Ureter (tissue), 1 donor: ENCODE data around the gene MAP3K15. TPM values are rescaled to one million over a fixed set of nuclear protein-coding genes. Genes with fewer than 3 reads are reported as not detected.
"Not testable (repeated sequence)": the region's sequence is repeated elsewhere in the genome, so short reads cannot be mapped to it uniquely, and the experiment has no call there.

ENCODE experiments used
- DNase-seq: peaks from one replicate; pipeline ENCODE4 v3.0.0-alpha.2; 2020; ENCODE audit warnings: low spot score
- total RNA-seq: library from RNA; stranded (reverse); gene quantifications from one replicate; pipeline ENCODE4 v1.2.4, GENCODE V29; 2023
- donor health status: DM: yes; HTN: yes; CAD: no.

The MAP3K15 gene
- total RNA-seq, 1 donor from 2014 or later, result not detected

GRCh38 chrX:19540076-19540475 is 24.8 kb upstream of the MAP3K15 start:
- DNase-seq, result no peak

GRCh38 chrX:19539665-19540064 is 24.4 kb upstream of the MAP3K15 start:
- DNase-seq, result no peak

- no peak for DNase-seq
These were observed 20.2 kb upstream of the MAP3K15 start for GRCh38 chrX:19535476-19535875.

- no peak for DNase-seq
These were observed 17.4 kb upstream of the MAP3K15 start for GRCh38 chrX:19532709-19533108.

GRCh38 chrX:19517965-19518364 is 2.7 kb upstream of the MAP3K15 start:
- DNase-seq, result no peak

GRCh38 chrX:19515615-19516105 is 352 bp upstream of the MAP3K15 start:
- no peak for DNase-seq

GRCh38 chrX:19513383-19513782 is 1.9 kb downstream of the MAP3K15 start:
- no peak for DNase-seq

GRCh38 chrX:19512961-19513360 is 2.3 kb downstream of the MAP3K15 start:
- no peak for DNase-seq

- DNase-seq, result no peak
These were observed 2.9 kb downstream of the MAP3K15 start for GRCh38 chrX:19512359-19512758.

GRCh38 chrX:19511796-19512195 is 3.5 kb downstream of the MAP3K15 start:
- DNase-seq, result not testable (repeated sequence)

GRCh38 chrX:19496711-19497110 is 18.6 kb downstream of the MAP3K15 start:
- no peak for DNase-seq

- no peak for DNase-seq
These were observed 27.6 kb downstream of the MAP3K15 start for GRCh38 chrX:19487520-19488200.

GRCh38 chrX:19479458-19479857 is 35.9 kb downstream of the MAP3K15 start:
- DNase-seq, result no peak

GRCh38 chrX:19468383-19468782 is 46.9 kb downstream of the MAP3K15 start:
- DNase-seq, result not testable (repeated sequence)

GRCh38 chrX:19462879-19463278 is 52.4 kb downstream of the MAP3K15 start:
- no peak for DNase-seq

- no peak for DNase-seq
These were observed 53.1 kb downstream of the MAP3K15 start for GRCh38 chrX:19462231-19462630.

- DNase-seq, result no peak
These were observed 57.6 kb downstream of the MAP3K15 start for GRCh38 chrX:19457662-19458061.

- no peak for DNase-seq
These were observed 67.2 kb downstream of the MAP3K15 start for GRCh38 chrX:19448077-19448476.

- DNase-seq, result no peak
These were observed 68.9 kb downstream of the MAP3K15 start for GRCh38 chrX:19446397-19446796.

GRCh38 chrX:19445772-19446171 is 69.5 kb downstream of the MAP3K15 start:
- DNase-seq, result not testable (repeated sequence)

GRCh38 chrX:19443869-19444526 is 71.3 kb downstream of the MAP3K15 start:
- DNase-seq, result no peak

GRCh38 chrX:19440713-19441112 is 74.6 kb downstream of the MAP3K15 start:
- DNase-seq, result no peak

- not testable (repeated sequence) for DNase-seq
These were observed 92.6 kb downstream of the MAP3K15 start for GRCh38 chrX:19422661-19423060.
